Measurements from ENCODE around the gene TMEM47.

- TF ChIP-seq POLR2AphosphoS5 (IDR thresholded peaks at IDR 0.05; ENCODE audit: low read depth, low read length), result no peak
- TF ChIP-seq POLR2A (IDR thresholded peaks at IDR 0.05; ENCODE audit: low read depth, low read length), result no peak
- no peak for TF ChIP-seq SPI1 (IDR thresholded peaks at IDR 0.05; ENCODE audit: low read depth, low read length)
- TF ChIP-seq POU2F2 (IDR thresholded peaks at IDR 0.05; ENCODE audit: low read depth, low read length), result no peak
- TF ChIP-seq TAF1 (IDR thresholded peaks at IDR 0.05; ENCODE audit: low read depth, low read length), result no peak
Observed at GRCh38 chrX:34585561-34585960, 71.5 kb downstream of the TMEM47 start.

All from GM12891 (cell line).